IMR-90 (cell line): ENCODE data around the gene MAP3K5. TPM values are rescaled to one million over a fixed set of nuclear protein-coding genes. Genes with fewer than 3 reads are reported as not detected.

ENCODE experiments used
- ATAC-seq: fragments of 200-7000 bp; cut with Tn5 transposase; 2 replicates; pipeline ENCODE4 v1.9.1; 2020; ENCODE audit warnings: low read depth, mild to moderate bottlenecking, moderate library complexity
- BruUV-seq: library from RNA; stranded (reverse); fragments of 400-500 nt; replicated peaks from 2 replicates; lab custom pipeline; 2021; lab: Mats Ljungman, UMichigan
- CTCF ChIA-PET: fragments of 300-600 bp; formaldehyde crosslinking; extraction: SDS; loops from one replicate; lab custom pipeline; 2021; ENCODE audit warnings: antibody characterized with exemption; lab: Yijun Ruan, JAX
- POLR2A ChIA-PET: fragments of 300-600 bp; sonication (Branson Sonifier 250); formaldehyde crosslinking; loops from one replicate; lab custom pipeline; 2022; ENCODE audit warnings: antibody characterized with exemption; ENCODE audit not compliant: unreplicated experiment; lab: Charles Lee
- DNase-seq: peaks from one replicate; pipeline ENCODE4 v3.0.0; 2013
- H2AFZ ChIP-seq: replicated peaks from 2 replicates; pipeline ENCODE3; 2013; ENCODE audit warnings: low read length, mild to moderate bottlenecking; ENCODE audit not compliant: poor library complexity
- H2AK5ac ChIP-seq: 2 replicates; pipeline ENCODE4 v1.6.1; 2013; ENCODE audit warnings: low read depth, low read length, inconsistent platforms
- H2AK9ac ChIP-seq: replicated peaks from 2 replicates; pipeline ENCODE3; 2013; ENCODE audit warnings: mild to moderate bottlenecking, low read depth, low read length, moderate library complexity; ENCODE audit not compliant: poor library complexity
- H2BK120ac ChIP-seq: 2 replicates; pipeline ENCODE4 v1.6.1; 2013; ENCODE audit warnings: low read depth, low read length, inconsistent platforms
- H2BK15ac ChIP-seq: 3 replicates; pipeline ENCODE4 v1.6.1; 2013; ENCODE audit warnings: low read depth, low read length, inconsistent platforms
- H2BK20ac ChIP-seq: 2 replicates; pipeline ENCODE4 v1.6.1; 2013; ENCODE audit warnings: low read depth, mild to moderate bottlenecking, inconsistent platforms, low read length, moderate library complexity
- H2BK5ac ChIP-seq: 2 replicates; pipeline ENCODE4 v1.6.1; 2013; ENCODE audit warnings: mild to moderate bottlenecking, low read depth, low read length, inconsistent platforms; ENCODE audit not compliant: poor library complexity, severe bottlenecking
- H3K14ac ChIP-seq: replicated peaks from 2 replicates; pipeline ENCODE4 v1.6.1; 2013; ENCODE audit warnings: low read depth, low read length, inconsistent platforms
- H3K18ac ChIP-seq: 2 replicates; pipeline ENCODE4 v1.6.1; 2013; ENCODE audit warnings: low read depth, low read length, control low read depth
- H3K23ac ChIP-seq: 2 replicates; pipeline ENCODE4 v1.6.1; 2013; ENCODE audit warnings: low read depth, low read length, inconsistent platforms
- H3K27ac ChIP-seq: 2 replicates; pipeline ENCODE4 v1.5.1; 2013; ENCODE audit warnings: mild to moderate bottlenecking, control low read depth, low read length; ENCODE audit not compliant: insufficient read depth
- H3K27me3 ChIP-seq: 2 replicates; pipeline ENCODE4 v1.6.1; 2013; ENCODE audit warnings: low read length; ENCODE audit not compliant: control insufficient read depth, insufficient read depth
- H3K36me3 ChIP-seq: 2 replicates; pipeline ENCODE4 v1.6.1; 2013; ENCODE audit warnings: low read length, mixed read lengths; ENCODE audit not compliant: control insufficient read depth, insufficient read depth
- H3K4ac ChIP-seq: 2 replicates; pipeline ENCODE4 v1.6.1; 2013; ENCODE audit warnings: low read depth, low read length, inconsistent platforms
- H3K4me1 ChIP-seq: 2 replicates; pipeline ENCODE4 v1.6.1; 2013; ENCODE audit warnings: low read length, mixed read lengths; ENCODE audit not compliant: control insufficient read depth, insufficient read depth
- H3K4me2 ChIP-seq: 2 replicates; pipeline ENCODE4 v1.6.1; 2013; ENCODE audit warnings: low read depth, mild to moderate bottlenecking, control low read depth, low read length, moderate library complexity
- H3K4me3 ChIP-seq: 2 replicates; pipeline ENCODE4 v1.5.1; 2013; ENCODE audit warnings: low read depth, mild to moderate bottlenecking, control low read depth, low read length, moderate library complexity; ENCODE audit not compliant: insufficient read depth
- H3K56ac ChIP-seq: 2 replicates; pipeline ENCODE4 v1.6.1; 2013; ENCODE audit warnings: low read length, inconsistent platforms; ENCODE audit not compliant: insufficient read depth; ENCODE audit errors: extremely low read depth
- H3K79me1 ChIP-seq, 2 experiments: 2 replicates each; pipeline ENCODE4 v1.6.1; 2013; ENCODE audit warnings: low read length in 2 of 2, inconsistent platforms in 1 of 2, low read depth in 1 of 2
- H3K9ac ChIP-seq: 2 replicates; pipeline ENCODE4 v1.6.1; 2013; ENCODE audit warnings: low read depth, low read length, control low read depth
- H3K9me1 ChIP-seq: 2 replicates; pipeline ENCODE4 v1.6.1; 2013; ENCODE audit warnings: low read length, inconsistent platforms; ENCODE audit not compliant: insufficient read depth
- H3K9me3 ChIP-seq: 2 replicates; pipeline ENCODE4 v1.6.1; 2013; ENCODE audit warnings: low read length; ENCODE audit not compliant: control insufficient read depth, insufficient read depth
- H4K20me1 ChIP-seq: 2 replicates; pipeline ENCODE4 v1.6.1; 2013; ENCODE audit warnings: low read length, inconsistent platforms; ENCODE audit not compliant: insufficient read depth
- H4K5ac ChIP-seq: 2 replicates; pipeline ENCODE4 v1.6.1; 2013; ENCODE audit warnings: mild to moderate bottlenecking, low read depth, low read length, control low read depth
- H4K8ac ChIP-seq, 2 experiments: 2 replicates each; pipeline ENCODE4 v1.6.1; 2013; ENCODE audit warnings: low read depth in 2 of 2, low read length in 2 of 2, control low read depth in 1 of 2, inconsistent platforms in 1 of 2
- H4K91ac ChIP-seq: 2 replicates; pipeline ENCODE4 v1.6.1; 2013; ENCODE audit warnings: low read depth, low read length, inconsistent platforms; ENCODE audit not compliant: insufficient read depth
- CHD1 ChIP-seq: IDR thresholded peaks from 2 replicates; pipeline ENCODE4 v1.6.1; 2012; ENCODE audit warnings: low read depth, low read length, improper control_type of control experiment
- FOS ChIP-seq: fragments of 150-350 bp; IDR thresholded peaks from 2 replicates; pipeline ENCODE4 v1.6.1; 2016; ENCODE audit warnings: low read depth, low read length
- MAZ ChIP-seq: IDR thresholded peaks from 2 replicates; pipeline ENCODE4 v1.6.1; 2012; ENCODE audit warnings: low read depth, mild to moderate bottlenecking, low read length, improper control_type of control experiment, moderate library complexity, borderline replicate concordance
- MXI1 ChIP-seq: IDR thresholded peaks from 2 replicates; pipeline ENCODE4 v1.6.1; 2012; ENCODE audit warnings: low read depth, mild to moderate bottlenecking, low read length, moderate library complexity, borderline replicate concordance
- RAD21 ChIP-seq: IDR thresholded peaks from 2 replicates; pipeline ENCODE4 v1.6.1; 2012; ENCODE audit warnings: low read length, improper control_type of control experiment
- RFX5 ChIP-seq: IDR thresholded peaks from 2 replicates; pipeline ENCODE4 v1.8.0; 2012; ENCODE audit warnings: low read depth, mild to moderate bottlenecking, low read length, moderate library complexity
- SMC3 ChIP-seq: fragments of 150-350 bp; IDR thresholded peaks from 2 replicates; pipeline ENCODE4 v1.6.1; 2016; ENCODE audit warnings: low read depth, mild to moderate bottlenecking, antibody characterized with exemption, low read length, moderate library complexity
- WGBS, 2 experiments: methylation state at CpG; one replicate each; pipeline versions ENCODE4 v1.1.5 to v1.1.7; 2013; ENCODE audit warnings: missing lambda C conversion rate in 2 of 2; ENCODE audit not compliant: insufficient read length in 1 of 2; ENCODE audit errors: extremely low coverage in 2 of 2; 5-methylcytosine and 5-hydroxymethylcytosine counted together
- dilution Hi-C: fragments of 300-500 bp; cut with HindIII; formaldehyde crosslinking; loops from one replicate; pipeline ENCODE4 v1.14.3; 2018; ENCODE audit warnings: low sequenced_read_pairs; ENCODE audit not compliant: unreplicated experiment
- in situ Hi-C: fragments of 300-500 bp; cut with MboI; formaldehyde crosslinking; loops from 3 replicates; pipeline ENCODE4 v1.14.3; 2019; ENCODE audit warnings: low sequenced_read_pairs, inconsistent platforms, mixed read lengths
- intact Hi-C: fragments of 100-400 bp; cut with micrococcal nuclease; formaldehyde crosslinking; loops from 2 replicates; pipeline ENCODE4 v1.10.0; 2022
- microRNA-seq, 2 experiments: library from miRNA; stranded (forward) in 1 of 2; unstranded in 1 of 2; fragments of 10-50 nt in 1 of 2; fragments of <30 nt in 1 of 2; gene quantifications in 1 of 2; microRNA quantifications in 1 of 2; one replicate each; pipeline versions ENCODE3 to v1.1.0; 2013 to 2020; ENCODE audit not compliant: insufficient read depth in 1 of 2, insufficient read length in 1 of 2, unreplicated experiment in 1 of 2
- polyA plus RNA-seq, 3 experiments: library from polyadenylated mRNA; depleted of rRNA; stranded (reverse); fragments of >200 nt; gene quantifications; 2 replicates each; pipeline ENCODE4 v1.2.3, GENCODE V29; 2012; ENCODE audit warnings: low replicate concordance in 1 of 3
- small RNA-seq, 5 experiments: library from RNA; depleted of rRNA; stranded (forward); fragments of <200 nt; gene quantifications; one replicate each; pipeline ENCODE3, GENCODE V24; 2012
- total RNA-seq: library from RNA; depleted of rRNA; stranded (reverse); fragments of >200 nt; gene quantifications from 2 replicates; pipeline ENCODE4 v1.2.3, GENCODE V29; 2012; rRNA removed
- TF ChIP-seq, protein P1 (sequence below): conservative IDR thresholded peaks from 2 replicates; pipeline ENCODE4 v1.5.1; 2012; ENCODE audit warnings: mild to moderate bottlenecking, low read depth, low read length, improper control_type of control experiment

MAP3K5 gene
- total and polyA plus RNA-seq, 2 of the 4 experiments (the other 2 are of a cell fraction), result 5.4 to 17.6 TPM

DNA sequence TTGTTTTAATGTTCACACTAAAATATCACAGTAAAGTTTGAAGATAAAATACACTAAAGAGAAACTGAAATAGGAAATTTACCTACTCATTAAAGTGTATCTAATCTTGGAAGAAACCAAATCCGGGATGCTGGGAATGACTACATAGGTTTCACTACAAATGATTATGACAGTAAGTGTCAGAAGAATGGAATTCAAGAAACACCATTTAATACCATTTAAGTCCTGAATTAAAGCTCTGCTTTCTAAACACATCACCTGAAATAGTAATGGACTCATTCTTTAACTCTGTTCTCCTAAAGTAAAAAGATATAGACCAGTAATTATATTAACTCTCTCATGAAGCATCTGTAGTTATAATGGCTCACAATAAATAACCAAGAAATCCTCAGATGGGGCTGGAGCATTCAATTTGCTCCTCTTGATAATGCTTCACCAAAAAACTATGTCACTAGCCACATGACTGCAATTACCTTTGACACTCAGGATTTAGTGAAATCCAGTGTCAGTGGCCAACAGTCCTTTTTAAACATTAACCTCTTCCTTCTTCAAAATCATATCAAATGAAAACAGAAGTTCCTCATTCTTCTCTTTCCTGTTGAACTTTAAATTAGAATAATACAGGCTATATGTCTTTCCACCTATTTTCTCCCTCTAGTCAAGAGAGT is 283.4 kb downstream of the MAP3K5 start:
- no peak overlapping the region for H3K4me3 ChIP-seq
- TF ChIP-seq MAZ (no peak), RAD21 (no peak), MXI1 (no peak), FOS (no peak), SMC3 (no peak), CHD1 (no peak), RFX5 (no peak)
- TF ChIP-seq, protein P1, sequence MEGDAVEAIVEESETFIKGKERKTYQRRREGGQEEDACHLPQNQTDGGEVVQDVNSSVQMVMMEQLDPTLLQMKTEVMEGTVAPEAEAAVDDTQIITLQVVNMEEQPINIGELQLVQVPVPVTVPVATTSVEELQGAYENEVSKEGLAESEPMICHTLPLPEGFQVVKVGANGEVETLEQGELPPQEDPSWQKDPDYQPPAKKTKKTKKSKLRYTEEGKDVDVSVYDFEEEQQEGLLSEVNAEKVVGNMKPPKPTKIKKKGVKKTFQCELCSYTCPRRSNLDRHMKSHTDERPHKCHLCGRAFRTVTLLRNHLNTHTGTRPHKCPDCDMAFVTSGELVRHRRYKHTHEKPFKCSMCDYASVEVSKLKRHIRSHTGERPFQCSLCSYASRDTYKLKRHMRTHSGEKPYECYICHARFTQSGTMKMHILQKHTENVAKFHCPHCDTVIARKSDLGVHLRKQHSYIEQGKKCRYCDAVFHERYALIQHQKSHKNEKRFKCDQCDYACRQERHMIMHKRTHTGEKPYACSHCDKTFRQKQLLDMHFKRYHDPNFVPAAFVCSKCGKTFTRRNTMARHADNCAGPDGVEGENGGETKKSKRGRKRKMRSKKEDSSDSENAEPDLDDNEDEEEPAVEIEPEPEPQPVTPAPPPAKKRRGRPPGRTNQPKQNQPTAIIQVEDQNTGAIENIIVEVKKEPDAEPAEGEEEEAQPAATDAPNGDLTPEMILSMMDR, result no peak
- intact Hi-C loops (no loop called here), in situ Hi-C loops (no loop called here), dilution Hi-C loops (no loop called here)
- no peaks in the 10 kb centered on the region for H4K20me1 ChIP-seq
- no peaks in the 10 kb centered on the region for H3K79me1 ChIP-seq
- no peak overlapping the region for H2AK5ac ChIP-seq
- ChIA-PET POLR2A (no interaction called here), CTCF (interaction anchor here (0.7 kb wide), 1 partner anchor 179 kb away, joined by 5 read pairs; no protein-coding TSS in a partner anchor)
- no peak for ATAC-seq
- no peak overlapping the region for H2AK9ac ChIP-seq
- H3K18ac ChIP-seq, result no peak overlapping the region
- no peak overlapping the region for H4K5ac ChIP-seq
- no peak overlapping the region for H2BK5ac ChIP-seq
- no peak overlapping the region for H2BK15ac ChIP-seq
- H2BK20ac ChIP-seq, result no peak overlapping the region
- H4K91ac ChIP-seq, result no peak overlapping the region
- no peak overlapping the region for H3K4ac ChIP-seq
- no peaks in the 10 kb centered on the region for H3K36me3 ChIP-seq
- H3K23ac ChIP-seq, result peak overlapping the region; percentile 45; the same call in 1 of the 2 replicates
- no peak overlapping the region for H3K14ac ChIP-seq
- no peaks in the 10 kb centered on the region for H3K9me3 ChIP-seq
- no peak overlapping the region for H3K4me2 ChIP-seq
- peaks cover 10% of the 10 kb centered on the region for H3K27me3 ChIP-seq
- H2AFZ ChIP-seq, result no peak overlapping the region
- H3K9ac ChIP-seq, result no peak overlapping the region
- H2BK120ac ChIP-seq, result no peak overlapping the region
- H4K8ac ChIP-seq, result no peak overlapping the region
- no TSS peak for BruUV-seq
- no CpG with 5 or more reads among the region's 1 CpG for WGBS, 2 experiments
- DNase-seq, result no peak
- no peak overlapping the region for H3K27ac ChIP-seq
- no peaks in the 10 kb centered on the region for H3K4me1 ChIP-seq
- no peaks in the 10 kb centered on the region for H3K9me1 ChIP-seq
- H3K56ac ChIP-seq, result no peak overlapping the region

Small RNA genes within 50 kb of the gene (microRNA-seq; reads per million reads assigned to microRNA genes)
- 35.1 reads per million, percentile 69 among the genes with 10 or more reads in this experiment for gene RNA5SP219 (ENCODE audit: insufficient read depth, insufficient read length)

Small RNA genes within 50 kb of the gene (small RNA-seq; reads per million reads assigned to genes)
- gene RNA5SP219, result 0 to 11.8 (median 3.0) reads per million in 5 experiments

Other genes with a start within 250 kb of the MAP3K5 start
- gene MAP7, start 242.1 kb downstream of the MAP3K5 start, total RNA-seq, result 0.28 and 0.36 TPM in 2 replicates
- gene MAP7, start 242.1 kb downstream of the MAP3K5 start, polyA plus RNA-seq (2012; rRNA removed), result 0.19 TPM in 2 replicates
- 7.0 and 11.9 TPM in 2 replicates for gene PEX7, start 30.1 kb upstream of the MAP3K5 start, total RNA-seq
- 4.1 and 5.4 TPM in 2 replicates for gene PEX7, start 30.1 kb upstream of the MAP3K5 start, polyA plus RNA-seq (2012; rRNA removed)
- not detected in 2 replicates for gene SLC35D3, start 129.8 kb upstream of the MAP3K5 start, total RNA-seq
- not detected in 2 replicates for gene SLC35D3, start 129.8 kb upstream of the MAP3K5 start, polyA plus RNA-seq (2012; rRNA removed)